Rectal smooth muscle tissue (tissue), 1 donor: ENCODE results near the gene CALML5.

ENCODE experiments used
- H3K27ac ChIP-seq: one replicate; pipeline ENCODE4 v1.7.0; 2013; ENCODE audit warnings: low read depth, low read length, inconsistent platforms
- H3K27me3 ChIP-seq: one replicate; pipeline ENCODE4 v1.7.0; 2013; ENCODE audit warnings: low read length; ENCODE audit not compliant: control insufficient read depth, insufficient read depth
- H3K36me3 ChIP-seq: one replicate; pipeline ENCODE4 v1.7.0; 2013; ENCODE audit warnings: low read length; ENCODE audit not compliant: control insufficient read depth, insufficient read depth
- H3K4me1 ChIP-seq: one replicate; pipeline ENCODE4 v1.7.0; 2013; ENCODE audit warnings: low read length; ENCODE audit not compliant: control insufficient read depth, insufficient read depth
- H3K4me3 ChIP-seq: one replicate; pipeline ENCODE4 v1.7.0; 2013; ENCODE audit warnings: low read length
- H3K9ac ChIP-seq: one replicate; pipeline ENCODE4 v1.7.0; 2013; ENCODE audit warnings: low read length

Gene CALML5

DNA sequence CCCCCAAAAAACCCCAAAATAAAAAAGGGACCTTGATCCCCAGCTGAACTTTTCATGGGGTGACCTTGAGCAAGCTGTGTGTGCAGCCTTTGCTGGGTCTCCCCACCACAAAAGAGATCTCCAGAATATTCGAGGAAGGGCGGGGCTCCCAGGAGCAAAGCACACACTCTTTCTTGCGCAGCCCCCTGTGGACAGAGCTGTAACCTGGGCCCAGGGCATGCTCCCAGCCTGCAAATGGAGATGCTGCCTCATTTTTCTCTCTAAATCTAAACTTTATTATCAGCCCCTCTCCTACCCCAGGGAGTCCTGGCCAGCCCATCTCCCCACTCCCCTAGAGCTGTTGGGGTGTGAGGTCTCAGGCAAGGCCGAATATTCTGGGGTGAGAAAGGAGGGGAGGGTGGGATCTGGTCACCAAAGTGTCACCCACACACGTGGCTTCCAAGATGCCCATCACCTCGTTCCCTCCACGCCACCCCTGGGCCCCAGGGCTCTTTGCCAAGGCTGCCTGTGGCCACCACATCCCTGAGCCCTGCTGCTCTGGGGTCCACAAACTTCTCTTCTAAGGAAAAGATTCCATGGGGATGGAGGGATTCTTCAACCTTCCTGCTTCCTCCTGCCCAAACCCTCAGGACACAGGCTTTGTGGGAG lies 23.7 kb upstream of the CALML5 start:
- Histone ChIP-seq H3K27ac (no peak overlapping the region), H3K4me1 (no peaks in the 10 kb centered on the region), H3K27me3 (no peaks in the 10 kb centered on the region), H3K4me3 (no peak overlapping the region), H3K9ac (no peak overlapping the region), H3K36me3 (no peaks in the 10 kb centered on the region)

DNA sequence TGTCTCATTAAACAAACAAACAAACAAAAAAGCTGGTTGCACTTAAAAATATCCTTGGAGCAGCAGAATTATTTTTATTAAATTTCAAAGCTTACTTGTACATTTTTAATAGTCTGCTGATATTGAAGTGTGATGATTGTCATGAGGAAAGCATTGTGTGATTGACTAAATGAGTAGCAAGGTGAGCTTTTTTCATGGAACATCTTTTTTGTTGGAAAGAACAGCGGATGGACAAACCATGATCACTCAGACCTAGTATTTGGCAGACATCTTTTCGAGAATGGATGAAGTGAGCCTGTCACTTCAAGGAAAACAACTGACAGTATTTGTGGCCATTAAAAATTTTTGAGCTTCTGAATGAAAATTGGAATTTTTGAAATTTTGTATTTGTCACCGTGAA lies 19.7 kb upstream of the CALML5 start:
- no peaks in the 10 kb centered on the region for H3K27me3 ChIP-seq
- H3K36me3 ChIP-seq, result no peaks in the 10 kb centered on the region
- H3K4me3 ChIP-seq, result no peak overlapping the region
- no peak overlapping the region for H3K27ac ChIP-seq
- H3K9ac ChIP-seq, result no peak overlapping the region
- no peaks in the 10 kb centered on the region for H3K4me1 ChIP-seq

DNA sequence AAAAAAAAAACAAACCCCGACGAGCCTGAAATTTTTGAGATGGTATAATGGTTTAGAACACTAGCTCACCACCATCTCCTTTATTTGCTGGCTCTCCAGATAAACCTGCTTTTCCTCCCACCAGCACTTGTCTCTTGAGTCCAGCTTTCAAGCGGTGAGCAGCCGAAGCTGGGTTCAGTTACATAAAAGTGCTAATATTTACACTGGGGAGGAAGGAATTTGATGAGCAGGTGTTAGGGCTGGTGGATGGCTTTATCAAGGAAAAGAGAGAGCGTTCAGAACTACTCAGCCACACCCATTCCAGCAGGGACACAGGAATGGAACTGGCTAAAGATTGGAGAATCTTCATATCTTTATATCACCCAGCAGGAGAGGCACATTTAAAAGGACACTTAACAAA lies 18.8 kb upstream of the CALML5 start:
- H3K4me1 ChIP-seq, result no peaks in the 10 kb centered on the region
- no peaks in the 10 kb centered on the region for H3K27me3 ChIP-seq
- no peak overlapping the region for H3K9ac ChIP-seq
- H3K4me3 ChIP-seq, result no peak overlapping the region
- no peak overlapping the region for H3K27ac ChIP-seq
- H3K36me3 ChIP-seq, result no peaks in the 10 kb centered on the region

DNA sequence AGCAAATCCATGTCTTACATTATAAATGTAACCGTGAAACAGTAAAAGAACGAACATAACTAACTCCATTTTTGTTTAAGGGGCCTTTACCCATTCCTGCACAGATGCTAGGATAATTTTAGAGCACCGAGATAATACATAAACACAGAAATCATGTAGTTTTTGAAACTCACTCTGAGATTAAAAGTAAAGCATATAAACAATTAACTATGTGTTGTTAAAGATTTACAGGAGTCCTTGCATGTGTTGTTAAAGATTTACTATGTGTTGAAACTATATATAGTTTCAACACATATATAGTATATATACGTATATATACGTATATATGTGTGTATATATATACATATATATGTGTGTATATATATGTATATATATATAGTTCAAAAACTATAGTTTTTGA lies 18.2 kb upstream of the CALML5 start:
- Histone ChIP-seq H3K27ac (no peak overlapping the region), H3K36me3 (no peaks in the 10 kb centered on the region), H3K4me3 (no peak overlapping the region), H3K27me3 (no peaks in the 10 kb centered on the region), H3K4me1 (no peaks in the 10 kb centered on the region), H3K9ac (no peak overlapping the region)

DNA sequence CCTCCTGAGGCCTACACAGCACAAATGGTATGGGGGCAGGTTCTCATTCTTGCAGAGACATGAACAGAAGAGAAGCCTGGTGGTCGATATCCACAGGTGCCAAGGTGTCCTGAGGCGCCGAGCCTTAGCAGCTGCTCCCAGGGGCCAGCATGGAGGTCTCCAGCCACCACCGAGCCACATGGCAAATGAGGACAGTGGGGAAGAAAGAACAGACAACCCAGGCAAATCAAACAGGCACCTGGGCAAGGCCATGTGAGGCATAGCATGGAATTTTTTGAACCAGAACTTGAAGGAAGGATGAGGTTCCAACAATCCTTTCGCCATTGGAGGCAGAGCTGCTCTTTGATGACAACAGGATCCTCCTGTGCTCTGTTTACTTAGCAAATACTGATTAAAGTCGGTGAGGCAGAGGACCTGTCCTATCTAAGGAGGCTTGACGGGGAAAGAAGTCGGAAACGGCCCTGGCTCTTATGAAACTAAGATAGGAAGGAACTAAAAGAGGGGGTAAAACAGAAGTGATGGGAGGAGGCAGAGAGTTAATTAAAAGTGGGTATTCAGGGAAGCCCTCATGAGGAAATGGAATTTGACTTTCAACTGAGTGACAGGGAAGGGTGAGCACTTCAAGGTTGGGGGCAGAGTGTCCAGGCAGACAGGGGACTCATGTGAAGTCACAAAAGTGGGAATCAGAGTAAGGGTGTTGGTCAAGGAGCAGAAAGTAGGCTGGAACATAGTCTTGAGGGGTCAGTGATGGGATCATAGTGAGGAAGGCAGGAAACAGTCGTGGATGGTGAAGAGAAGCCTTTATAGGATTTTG lies 16.8 kb upstream of the CALML5 start:
- Histone ChIP-seq H3K9ac (no peak overlapping the region), H3K27ac (no peak overlapping the region), H3K4me1 (no peaks in the 10 kb centered on the region), H3K36me3 (no peaks in the 10 kb centered on the region), H3K4me3 (no peak overlapping the region), H3K27me3 (no peaks in the 10 kb centered on the region)

DNA sequence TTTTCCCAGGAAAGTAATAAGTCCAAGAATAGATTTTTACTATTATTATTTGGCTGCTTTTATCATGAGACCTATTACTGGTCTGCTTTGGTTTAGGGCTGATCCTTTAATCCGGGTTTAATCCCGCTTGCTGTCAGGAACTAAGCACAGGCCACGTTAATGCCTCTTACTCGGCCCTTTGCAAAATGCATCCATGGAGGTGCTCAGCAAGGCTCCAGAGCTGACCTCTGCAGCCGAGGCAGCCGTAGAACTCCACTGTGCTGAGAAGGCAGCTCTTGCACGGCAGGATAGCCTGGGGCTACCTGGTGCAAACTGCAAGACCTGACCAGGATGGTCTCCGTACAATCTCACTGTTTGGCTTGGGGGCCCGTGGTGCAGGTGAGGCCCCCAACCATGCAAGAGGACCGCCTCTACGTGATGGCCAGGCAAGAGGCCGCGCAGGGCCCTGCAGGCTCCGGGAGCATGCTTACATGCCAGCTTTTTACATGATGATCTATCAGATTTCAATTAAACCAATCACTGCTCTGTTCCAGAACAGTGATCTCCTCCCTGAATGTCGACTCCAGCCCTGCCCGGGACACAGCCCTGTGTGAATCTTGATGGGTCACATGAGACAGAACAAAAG lies 15.0 kb upstream of the CALML5 start:
- Histone ChIP-seq H3K9ac (no peak overlapping the region), H3K4me1 (no peaks in the 10 kb centered on the region), H3K27ac (no peak overlapping the region), H3K4me3 (no peak overlapping the region), H3K36me3 (no peaks in the 10 kb centered on the region), H3K27me3 (no peaks in the 10 kb centered on the region)

DNA sequence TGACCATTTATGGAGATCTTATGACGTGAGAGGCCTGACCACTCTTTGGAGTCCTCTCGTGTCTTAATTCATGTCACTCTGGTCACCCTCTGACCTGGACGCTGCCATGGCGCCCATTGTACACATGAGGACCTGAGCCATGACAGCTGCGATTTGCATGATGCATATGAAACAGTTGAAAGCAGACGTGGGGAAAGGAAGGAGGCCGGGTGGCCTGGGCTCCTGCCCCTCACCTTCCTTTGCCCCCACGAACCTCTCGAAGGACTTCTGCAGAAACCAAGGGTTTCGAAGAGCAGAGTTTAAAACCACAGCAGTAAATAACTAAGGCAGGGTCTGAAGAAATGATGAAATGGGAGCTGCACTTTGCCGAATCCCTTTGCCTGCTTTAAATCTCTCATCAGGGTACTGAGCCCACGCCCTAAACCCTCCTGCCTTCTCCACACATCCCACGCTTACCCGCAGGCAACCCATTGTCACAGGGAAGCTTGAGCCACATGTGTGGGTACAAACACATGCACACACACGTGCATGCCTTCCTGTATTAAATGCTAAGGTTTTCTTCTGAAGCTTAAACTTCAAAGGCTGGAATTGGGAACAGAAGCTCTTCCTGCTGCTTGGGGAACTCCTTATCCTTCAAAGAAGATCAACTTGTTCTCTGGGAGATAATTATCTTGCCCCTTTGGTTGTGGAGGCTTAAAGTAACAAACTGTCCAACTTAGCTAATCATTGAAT lies 13.7 kb upstream of the CALML5 start:
- Histone ChIP-seq H3K27ac (no peak overlapping the region), H3K4me1 (no peaks in the 10 kb centered on the region)

DNA sequence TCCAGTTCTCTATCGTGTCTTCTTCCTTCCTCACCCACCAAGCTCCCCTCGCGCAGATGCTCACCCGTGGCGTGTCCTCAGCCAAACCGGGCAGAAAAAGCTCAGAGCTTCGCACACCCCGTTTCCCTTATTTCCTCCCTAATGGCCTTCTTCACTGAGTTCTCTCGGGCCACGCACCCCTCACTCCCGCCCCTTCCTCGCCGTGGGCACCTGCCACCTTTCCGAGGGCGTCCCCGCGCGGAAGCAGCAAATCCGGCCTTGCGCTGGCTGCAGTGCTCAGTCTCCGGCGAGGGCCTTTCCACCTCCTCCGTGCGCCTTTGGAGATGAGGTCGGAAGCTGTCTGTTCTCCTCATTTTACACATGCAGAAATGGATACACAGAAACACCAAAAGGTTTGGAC lies 13.0 kb upstream of the CALML5 start:
- H3K36me3 ChIP-seq, result no peaks in the 10 kb centered on the region
- no peak overlapping the region for H3K27ac ChIP-seq
- no peak overlapping the region for H3K4me3 ChIP-seq
- H3K4me1 ChIP-seq, result no peaks in the 10 kb centered on the region
- no peak overlapping the region for H3K9ac ChIP-seq
- no peaks in the 10 kb centered on the region for H3K27me3 ChIP-seq

More for the DNA sequence above, 13.7 kb upstream of the CALML5 start:
- Histone ChIP-seq H3K4me3 (no peak overlapping the region), H3K27me3 (no peaks in the 10 kb centered on the region), H3K36me3 (no peaks in the 10 kb centered on the region), H3K9ac (no peak overlapping the region)

DNA sequence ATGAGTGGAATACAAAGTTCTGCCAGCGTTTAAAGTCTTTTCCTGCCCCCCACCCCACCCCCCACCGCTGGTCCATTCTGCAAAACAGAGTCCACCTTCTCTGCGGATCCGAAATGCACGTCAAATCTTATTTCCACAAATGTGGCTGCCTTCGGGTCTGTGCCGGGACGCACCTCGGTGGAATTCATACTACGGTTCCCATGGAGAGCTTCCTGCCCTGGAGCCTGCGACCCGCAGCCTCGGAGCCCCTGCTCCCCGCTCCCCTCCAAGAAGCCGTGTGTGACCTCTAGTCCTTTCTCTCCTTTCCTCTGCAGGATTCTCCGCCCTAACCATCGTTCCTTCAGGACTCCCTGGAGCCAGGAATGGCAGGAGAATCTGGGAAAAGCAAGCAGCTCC lies 12.5 kb upstream of the CALML5 start:
- Histone ChIP-seq H3K36me3 (no peaks in the 10 kb centered on the region), H3K27ac (no peak overlapping the region), H3K4me3 (no peak overlapping the region), H3K9ac (no peak overlapping the region), H3K4me1 (no peaks in the 10 kb centered on the region), H3K27me3 (no peaks in the 10 kb centered on the region)

DNA sequence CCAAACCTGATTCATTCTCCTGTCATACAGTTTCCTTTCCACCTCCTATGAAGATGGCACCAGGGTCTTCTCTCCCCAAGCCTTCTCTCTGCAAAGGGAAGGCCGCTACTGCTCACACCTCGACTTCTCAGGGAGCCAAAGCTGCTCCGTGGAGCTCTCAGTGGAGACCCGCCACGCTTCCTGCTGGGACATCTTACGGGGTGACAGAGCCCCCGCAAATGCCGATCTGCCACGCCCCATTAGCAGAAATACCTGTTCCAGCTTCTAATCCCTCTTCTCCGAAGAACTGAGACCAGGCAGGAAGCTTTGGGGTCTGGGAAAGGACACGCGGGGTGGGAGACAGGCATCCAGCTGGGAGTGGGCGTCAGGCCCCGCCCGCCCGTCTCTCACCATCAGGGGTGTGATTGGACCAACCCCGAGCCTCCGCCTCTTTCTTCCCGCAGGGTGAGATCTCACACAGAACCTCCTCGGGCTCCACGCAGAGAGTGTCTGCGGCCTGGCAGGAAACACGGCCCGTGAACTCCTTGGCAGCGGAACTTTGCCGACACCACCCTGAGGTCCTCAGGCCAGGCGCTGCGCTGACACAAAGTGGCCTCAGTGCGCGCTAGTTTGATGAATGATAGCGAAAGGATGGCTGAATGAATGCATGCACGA lies 12.0 kb upstream of the CALML5 start:
- no peak overlapping the region for H3K27ac ChIP-seq
- no peaks in the 10 kb centered on the region for H3K4me1 ChIP-seq
- no peaks in the 10 kb centered on the region for H3K36me3 ChIP-seq
- no peak overlapping the region for H3K4me3 ChIP-seq
- H3K27me3 ChIP-seq, result no peaks in the 10 kb centered on the region
- no peak overlapping the region for H3K9ac ChIP-seq

DNA sequence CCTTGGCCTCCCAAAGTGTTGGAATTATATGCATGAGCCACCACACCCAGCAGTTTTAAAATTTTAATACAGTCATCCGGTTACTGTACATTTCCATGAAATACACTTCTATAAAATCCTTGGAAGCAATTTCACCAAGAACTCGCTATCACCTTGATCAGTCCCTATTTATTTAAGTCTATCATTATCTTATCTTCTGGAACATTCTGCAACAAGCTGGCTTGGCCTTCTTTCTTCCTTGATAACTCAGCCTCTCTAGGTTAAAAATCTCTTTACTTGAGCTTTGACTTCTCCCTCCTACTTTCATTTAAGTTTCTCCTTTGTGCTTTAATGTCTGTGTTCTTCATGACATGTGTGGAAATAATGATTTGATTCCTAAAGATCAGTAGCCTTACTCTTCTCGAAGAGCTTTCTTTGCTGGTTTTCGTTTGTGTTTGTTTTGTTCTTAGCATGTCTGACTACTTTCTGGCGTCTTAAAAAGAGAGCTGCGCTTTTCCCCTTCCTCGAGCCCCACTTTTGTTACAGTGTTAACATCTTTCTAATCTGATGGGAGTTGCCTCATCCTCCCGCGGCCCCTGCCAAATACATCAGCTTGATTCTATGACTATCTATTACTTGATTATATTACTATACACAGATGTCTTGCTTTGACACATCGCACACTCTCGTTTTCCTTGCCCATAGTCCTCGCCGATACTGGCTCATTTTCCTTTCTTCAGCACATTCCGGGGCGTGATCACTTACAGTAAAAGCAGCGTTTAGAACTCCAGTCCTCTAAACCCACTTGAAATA lies 11.1 kb upstream of the CALML5 start:
- Histone ChIP-seq H3K27ac (no peak overlapping the region), H3K27me3 (no peaks in the 10 kb centered on the region)

More for the DNA sequence above, 11.1 kb upstream of the CALML5 start:
- Histone ChIP-seq H3K4me3 (no peak overlapping the region), H3K36me3 (no peaks in the 10 kb centered on the region), H3K4me1 (no peaks in the 10 kb centered on the region), H3K9ac (no peak overlapping the region)
